HL-60/S4 (cell line): ENCODE results near the gene RCN2.
"Not testable (repeated sequence)": the region's sequence is repeated elsewhere in the genome, so short reads cannot be mapped to it uniquely, and the experiment has no call there.

Experiments used
- in situ Hi-C: fragments of 300-500 bp; cut with MboI; formaldehyde crosslinking; loops from 2 replicates; pipeline ENCODE4 v1.14.3; 2022; ENCODE audit warnings: low sequenced_read_pairs

The RCN2 gene

DNA sequence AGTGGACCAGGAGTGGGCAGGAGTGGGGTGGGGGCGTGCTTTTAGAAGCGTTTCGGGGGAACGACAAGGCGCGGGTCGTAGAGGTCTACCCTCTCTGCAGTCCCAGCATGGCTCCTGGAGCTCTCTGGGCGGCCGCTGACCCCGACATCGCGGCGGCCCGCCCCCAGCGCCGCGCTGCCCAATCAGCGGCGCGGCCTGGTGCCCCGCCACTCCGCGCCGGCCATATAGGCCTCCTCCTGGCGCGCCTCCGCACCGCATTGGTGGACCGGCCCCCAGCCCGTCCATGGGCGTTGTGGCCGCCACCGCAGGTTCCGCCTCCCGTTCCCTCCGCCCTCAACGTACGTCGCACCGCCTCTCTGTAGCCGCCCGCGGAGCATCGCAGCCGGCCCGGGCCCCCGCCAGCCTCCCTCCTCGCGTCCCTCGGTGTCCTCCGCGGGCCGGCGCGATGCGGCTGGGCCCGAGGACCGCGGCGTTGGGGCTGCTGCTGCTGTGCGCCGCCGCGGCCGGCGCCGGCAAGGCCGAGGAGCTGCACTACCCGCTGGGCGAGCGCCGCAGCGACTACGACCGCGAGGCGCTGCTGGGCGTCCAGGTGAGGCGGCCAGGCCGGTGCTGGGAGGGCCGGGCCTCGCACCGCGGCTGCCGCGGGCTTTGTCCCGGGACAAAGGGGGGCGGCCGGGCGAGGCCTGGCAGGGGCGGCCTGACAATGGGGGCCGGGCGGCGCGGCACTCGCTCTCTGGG, at the start of gene RCN2:
RCN2 (plus strand) TSS at position 353 of the 738 bp plus-strand sequence; CDS start at position 446, 93 bp downstream.
- in situ Hi-C loops, result no loop called here

DNA sequence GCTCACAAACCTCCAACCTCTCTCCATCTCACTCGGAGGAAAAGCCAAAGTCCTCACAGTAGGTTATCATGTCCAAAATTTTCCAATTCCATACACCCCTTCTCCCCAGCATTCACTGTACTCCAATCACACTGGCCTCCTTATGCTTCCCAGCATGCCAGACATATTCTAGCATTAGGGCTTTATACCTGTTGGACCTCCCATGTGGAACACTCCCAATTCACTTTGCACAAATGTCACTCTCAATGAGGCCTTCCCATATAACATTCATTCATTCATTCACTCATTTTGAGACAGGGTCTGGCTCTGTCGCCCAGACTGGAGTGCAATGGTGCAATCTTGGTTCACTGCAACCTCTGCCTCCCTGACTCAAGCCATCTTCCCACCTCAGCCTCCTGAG, 46.3 kb upstream of the RCN2 start:
- in situ Hi-C loops, result no loop called here

DNA sequence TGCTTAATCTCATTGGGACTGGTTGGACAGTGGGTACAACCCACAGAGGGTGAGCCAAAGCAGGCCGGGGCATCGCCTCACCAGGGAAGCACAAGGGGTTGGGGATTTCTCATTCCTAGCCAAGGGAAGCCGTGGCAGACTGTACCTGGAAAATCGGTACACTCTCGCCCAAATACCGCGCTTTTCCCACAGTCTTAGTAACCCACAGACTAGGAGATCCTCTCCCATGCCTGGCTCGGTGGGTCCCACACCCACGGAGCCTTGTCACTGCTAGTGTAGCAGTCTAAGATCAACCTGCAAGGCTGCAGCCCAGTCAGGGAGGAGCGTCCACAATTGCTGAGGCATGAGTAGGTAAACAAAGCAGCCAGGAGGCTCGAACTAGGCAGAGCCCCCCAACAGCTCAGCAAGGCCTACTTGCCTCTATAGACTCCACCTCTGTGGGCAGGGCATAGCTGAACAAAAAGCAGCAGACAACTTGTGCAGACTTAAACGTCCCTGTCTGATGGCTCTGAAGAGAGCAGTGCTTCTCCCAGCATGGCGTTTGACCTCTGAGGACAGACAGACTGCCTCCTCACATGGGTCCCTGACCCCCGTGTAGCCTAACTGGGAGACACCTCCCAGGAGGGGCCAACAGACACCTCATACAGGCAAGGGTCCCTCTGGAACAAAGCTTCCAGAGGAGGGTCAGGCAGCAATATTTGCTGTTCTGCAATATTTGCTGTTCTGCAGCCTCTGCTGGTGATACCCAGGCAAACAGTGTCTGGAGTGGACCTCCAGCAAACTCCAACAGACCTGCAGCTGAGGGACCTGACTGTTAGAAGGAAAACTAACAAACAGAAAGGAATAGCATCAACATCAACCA, 44.0 kb upstream of the RCN2 start:
- in situ Hi-C loops, result not testable (repeated sequence)

DNA sequence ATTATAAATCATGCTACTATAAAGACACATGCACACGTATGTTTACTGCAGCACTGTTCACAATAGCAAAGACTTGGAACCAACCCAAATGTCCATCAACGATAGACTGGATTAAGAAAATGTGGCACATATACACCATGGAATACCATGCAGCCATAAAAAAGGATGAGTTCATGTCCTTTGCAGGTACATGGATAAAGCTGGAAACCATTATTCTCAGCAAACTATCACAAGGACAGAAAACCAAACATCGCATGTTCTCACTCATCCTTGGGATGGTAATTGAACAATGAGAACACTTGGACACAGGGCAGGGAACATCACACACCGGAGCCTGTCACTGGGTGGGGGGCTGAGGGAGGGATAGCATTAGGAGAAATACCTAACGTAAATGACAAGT, 38.7 kb upstream of the RCN2 start:
- in situ Hi-C loops, result not testable (repeated sequence)

DNA sequence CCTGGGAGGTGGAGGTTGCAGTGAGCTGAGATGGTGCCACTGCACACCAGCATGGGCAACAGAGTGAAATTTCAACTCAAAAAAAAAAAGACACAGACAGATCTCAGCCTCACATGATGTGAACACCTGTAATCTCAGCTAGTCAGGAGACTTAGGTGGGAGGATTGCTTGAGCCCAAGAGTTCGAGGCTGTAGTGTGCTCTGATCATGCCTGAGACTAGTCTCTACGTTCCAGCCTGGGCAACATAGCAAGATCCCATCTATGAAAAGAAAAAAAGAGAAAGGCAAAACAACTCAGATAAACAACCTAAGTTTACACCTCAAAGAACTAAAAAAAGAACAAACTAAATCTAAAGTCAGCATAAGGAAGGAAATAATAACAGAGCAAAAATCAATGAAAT, 37.4 kb upstream of the RCN2 start:
- in situ Hi-C loops, result no loop called here

GRCh38 chr15:76898102-76898501, 33.4 kb upstream of the RCN2 start:
- in situ Hi-C loops, result no loop called here

DNA sequence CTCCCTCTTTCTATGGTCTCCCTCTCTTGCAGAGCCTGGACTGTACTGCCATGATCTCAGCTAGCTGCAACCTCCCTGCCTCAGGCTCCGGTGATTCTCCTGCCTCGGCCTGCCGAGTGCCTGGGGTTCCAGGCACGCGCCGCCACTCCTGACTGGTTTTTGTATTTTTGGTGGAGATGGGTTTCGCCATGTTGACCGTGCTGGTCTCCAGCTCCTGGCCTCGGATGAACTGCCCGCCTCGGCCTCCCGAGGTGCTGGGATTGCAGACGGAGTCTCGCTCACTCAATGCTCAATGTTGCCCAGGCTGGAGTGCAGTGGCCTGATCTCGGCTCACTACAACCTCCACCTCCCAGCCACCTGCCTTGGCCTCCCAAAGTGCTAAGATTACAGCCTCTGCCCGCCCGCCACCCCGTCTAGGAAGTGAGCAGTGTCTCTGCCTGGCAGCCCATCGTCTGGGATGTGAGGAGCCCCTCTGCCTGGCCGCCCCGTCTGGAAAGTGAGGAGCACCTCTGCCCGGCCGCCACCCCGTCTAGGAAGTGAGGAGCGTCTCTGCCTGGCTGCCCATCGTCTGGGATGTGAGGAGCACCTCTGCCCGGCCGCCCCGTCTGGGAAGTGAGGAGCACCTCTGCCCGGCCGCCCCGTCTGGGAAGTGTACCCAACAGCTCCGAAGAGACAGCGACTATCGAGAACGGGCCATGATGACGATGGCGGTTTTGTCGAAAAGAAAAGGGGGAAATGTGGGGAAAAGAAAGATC, 32.2 kb upstream of the RCN2 start:
- in situ Hi-C loops, result not testable (repeated sequence)

GRCh38 chr15:76899931-76900310, 31.6 kb upstream of the RCN2 start:
- in situ Hi-C loops, result not testable (repeated sequence)

- in situ Hi-C loops, result no loop called here
These were observed 29.6 kb upstream of the RCN2 start for GRCh38 chr15:76901965-76902364.

DNA sequence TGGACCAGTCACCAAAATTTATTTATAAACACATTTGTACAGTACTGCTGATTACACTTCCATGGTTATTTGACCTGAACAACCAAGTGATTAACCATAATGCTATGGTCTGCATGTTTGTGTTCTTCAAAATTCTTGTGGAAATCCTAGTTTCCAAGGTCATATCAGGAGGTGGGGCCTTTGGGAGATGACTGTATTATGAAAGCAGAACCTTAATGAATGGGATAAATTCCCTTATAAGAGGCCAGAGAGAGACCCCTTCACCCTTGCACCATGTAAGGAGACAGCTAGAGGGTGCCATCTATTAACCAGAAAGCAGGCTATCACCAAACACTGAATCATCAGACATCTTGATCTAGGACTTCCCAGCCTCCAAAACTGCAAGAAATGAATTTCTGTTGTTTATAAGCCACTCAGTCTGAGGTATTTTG, 28.3 kb upstream of the RCN2 start:
- in situ Hi-C loops, result no loop called here

- in situ Hi-C loops, result no loop called here
These were observed 27.0 kb upstream of the RCN2 start for GRCh38 chr15:76904461-76905012.

GRCh38 chr15:76905013-76905839, 26.3 kb upstream of the RCN2 start, which contains the start of gene SCAPER:
Gene SCAPER, minus strand, starts transcription at chr15:76905340. Its CDS starts 21,523 bp downstream, at chr15:76883817.
- in situ Hi-C loops, result no loop called here

DNA sequence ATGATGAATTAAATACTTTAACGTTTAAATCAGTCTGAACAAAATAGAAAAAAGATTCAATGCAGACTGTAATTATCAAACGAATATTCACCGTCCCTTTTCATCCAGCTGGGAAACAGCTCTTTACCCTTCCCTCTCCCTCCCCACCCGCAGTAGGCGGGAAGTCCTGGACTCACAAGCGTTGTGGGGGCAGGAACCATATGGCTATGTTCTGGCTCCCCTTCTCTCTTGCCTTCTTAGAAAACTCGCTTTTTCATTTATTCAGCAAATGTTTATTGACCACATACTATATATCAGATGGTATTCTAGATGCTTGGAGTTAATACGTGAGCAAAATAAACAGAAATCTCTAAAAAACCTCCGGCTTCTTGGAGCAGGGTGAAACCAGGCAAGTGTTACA, 25.7 kb upstream of the RCN2 start:
- in situ Hi-C loops, result no loop called here

GRCh38 chr15:76912430-76912829, 19.1 kb upstream of the RCN2 start:
- in situ Hi-C loops, result no loop called here

DNA sequence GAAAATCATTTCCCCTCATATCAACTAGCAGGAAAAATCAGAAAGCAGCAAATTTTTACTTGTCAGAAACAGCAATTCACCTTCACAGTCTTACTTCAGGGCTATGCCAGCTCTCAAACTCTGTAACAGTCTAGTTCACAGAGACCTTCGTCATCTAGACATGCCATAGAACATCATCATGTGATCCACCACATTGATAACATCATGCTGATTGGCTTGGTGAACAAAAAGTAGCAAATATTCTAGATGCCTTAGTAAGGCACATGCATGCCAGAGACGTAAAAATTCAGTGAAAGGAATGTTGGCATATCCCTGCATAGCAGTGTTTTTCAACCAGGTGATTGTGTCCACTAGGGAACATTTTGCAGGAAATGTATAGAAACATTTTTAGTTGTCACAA, 17.8 kb upstream of the RCN2 start:
- in situ Hi-C loops, result no loop called here

DNA sequence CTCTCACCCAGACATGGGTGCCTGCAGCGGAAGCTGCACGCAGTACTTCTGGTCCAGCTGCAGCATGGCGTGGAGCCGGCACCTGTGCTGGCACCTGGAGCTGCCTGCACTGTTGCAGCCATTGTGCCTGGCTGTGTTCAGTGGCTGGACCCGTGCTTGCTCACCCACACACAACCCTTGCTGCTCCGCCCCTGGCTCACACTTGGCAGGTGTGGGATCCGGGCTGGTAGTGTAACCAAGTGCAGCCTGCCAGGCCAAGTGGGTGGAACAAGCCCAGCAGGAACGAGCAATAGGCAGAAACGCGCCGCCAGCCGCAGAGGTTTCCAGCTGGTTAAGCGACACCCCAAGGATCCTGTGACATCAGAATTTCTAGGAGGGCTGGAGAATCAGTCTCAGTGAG, 15.2 kb upstream of the RCN2 start:
- in situ Hi-C loops, result no loop called here

DNA sequence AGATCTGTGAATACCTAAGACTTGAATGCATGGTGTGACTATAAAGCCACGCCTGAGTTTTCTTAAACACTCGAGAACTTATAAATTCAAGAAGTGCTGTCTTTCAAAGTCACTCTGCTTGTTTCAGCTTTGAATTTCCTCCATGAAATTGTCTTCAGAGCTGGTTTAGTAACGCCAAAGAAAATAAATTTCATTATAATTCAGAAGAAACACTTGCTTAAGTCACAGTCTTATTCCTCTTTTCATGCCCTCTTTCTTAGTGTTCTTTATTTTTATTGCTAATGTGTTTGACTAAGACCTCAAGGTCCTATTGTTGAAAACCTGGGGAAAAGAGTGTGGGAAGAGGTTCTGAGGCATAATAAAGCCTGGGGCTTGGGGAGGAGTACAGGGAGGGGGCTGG, 3.3 kb upstream of the RCN2 start:
- in situ Hi-C loops, result no loop called here

DNA sequence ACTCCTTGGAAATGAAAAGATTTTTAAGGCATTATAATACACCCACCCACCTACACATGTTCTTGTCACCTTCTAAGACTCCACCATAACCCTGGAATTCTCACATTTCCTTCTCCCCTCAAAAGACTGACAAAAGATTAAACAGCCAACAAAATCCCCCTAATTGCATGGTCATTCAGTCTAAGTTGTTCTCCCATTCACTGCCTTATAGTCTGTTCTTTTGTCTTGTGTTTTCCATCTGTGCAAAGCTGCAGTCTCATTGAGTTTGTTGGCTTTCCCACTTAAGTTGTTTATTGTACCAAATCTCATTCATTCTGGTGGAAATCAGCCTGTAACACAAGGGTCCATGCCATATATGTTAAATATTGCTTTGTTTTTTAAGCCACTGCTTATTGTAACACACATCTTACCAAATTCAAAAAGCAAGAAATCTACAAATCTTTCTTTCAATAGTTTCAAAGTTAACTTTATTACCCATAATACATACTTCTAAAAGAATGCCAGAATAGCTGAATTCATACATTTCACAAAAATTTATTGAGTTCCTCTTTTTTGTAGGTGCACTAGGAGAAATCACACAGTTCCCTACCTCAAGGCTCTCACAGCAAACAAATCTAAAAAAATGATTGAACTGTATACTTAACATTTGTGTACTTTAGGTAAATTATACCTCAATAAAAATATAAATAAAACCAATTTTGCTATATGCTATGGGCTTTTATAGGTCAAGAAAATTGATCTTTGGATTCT, 2.4 kb upstream of the RCN2 start:
- in situ Hi-C loops, result no loop called here

DNA sequence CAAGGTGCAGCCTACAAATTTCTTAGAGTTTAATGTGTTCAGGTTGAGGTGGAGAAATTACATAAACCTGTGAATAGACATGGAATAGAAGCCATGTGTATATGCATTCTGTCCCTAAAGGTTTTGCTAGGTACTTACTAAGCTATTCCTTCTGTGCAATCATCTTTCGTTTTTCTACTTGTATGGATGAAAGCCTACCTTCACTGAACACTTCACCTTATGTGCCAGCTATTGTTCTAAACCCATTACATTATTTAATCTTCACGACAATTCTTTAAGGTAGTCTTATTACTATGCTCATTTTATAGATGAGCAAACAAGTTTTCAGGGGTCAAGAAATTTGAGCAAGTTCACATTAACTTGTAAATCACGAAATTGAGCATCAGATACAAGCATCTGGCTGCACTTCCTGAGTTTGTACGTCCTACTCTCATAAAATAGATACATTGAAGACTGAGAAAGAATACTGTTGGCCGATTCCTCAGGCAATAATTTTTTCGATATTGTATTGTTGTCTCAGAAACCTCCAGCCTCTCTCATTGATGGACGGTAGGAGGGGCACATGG, 635 bp upstream of the RCN2 start:
- in situ Hi-C loops, result no loop called here
